GM13976 (cell line): ENCODE data around the gene PRUNE2.

ENCODE experiments used
- DNase-seq: peaks from one replicate; pipeline ENCODE4 v3.0.0; 2012; ENCODE audit warnings: low spot score
- in situ Hi-C: fragments of 300-500 bp; cut with MboI; formaldehyde crosslinking; loops from one replicate; pipeline ENCODE4 v1.12.0; 2022; ENCODE audit warnings: low sequenced_read_pairs, mixed read lengths, inconsistent platforms; ENCODE audit not compliant: unreplicated experiment
- TF ChIP-seq, protein P1 (sequence below): IDR thresholded peaks from 2 replicates; pipeline ENCODE4 v1.5.1; 2012; ENCODE audit warnings: borderline replicate concordance, mild to moderate bottlenecking; ENCODE audit not compliant: insufficient read depth; ENCODE audit errors: extremely low read depth, missing control alignments, control extremely low read depth

Gene PRUNE2

DNA sequence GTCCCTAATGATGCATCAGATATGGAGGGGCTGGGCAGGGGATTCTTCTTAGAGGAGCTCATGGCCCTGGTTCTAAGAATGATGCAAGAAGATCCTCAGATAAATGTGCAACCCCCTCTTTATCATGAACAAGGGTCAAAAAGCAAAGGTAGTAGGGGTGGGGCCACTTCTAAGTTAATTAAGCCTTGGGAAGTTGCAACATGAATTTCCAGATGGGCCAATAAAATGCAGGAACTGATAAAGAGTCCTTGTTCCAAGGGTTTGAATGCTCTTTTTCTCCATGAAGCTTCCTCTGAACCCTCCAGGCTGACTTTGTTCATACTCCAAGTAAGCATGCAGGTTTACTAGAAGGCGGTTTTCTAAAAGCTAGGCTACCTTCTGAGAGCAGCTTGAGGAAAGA, 116.1 kb downstream of the PRUNE2 start:
- TF ChIP-seq, protein P1, sequence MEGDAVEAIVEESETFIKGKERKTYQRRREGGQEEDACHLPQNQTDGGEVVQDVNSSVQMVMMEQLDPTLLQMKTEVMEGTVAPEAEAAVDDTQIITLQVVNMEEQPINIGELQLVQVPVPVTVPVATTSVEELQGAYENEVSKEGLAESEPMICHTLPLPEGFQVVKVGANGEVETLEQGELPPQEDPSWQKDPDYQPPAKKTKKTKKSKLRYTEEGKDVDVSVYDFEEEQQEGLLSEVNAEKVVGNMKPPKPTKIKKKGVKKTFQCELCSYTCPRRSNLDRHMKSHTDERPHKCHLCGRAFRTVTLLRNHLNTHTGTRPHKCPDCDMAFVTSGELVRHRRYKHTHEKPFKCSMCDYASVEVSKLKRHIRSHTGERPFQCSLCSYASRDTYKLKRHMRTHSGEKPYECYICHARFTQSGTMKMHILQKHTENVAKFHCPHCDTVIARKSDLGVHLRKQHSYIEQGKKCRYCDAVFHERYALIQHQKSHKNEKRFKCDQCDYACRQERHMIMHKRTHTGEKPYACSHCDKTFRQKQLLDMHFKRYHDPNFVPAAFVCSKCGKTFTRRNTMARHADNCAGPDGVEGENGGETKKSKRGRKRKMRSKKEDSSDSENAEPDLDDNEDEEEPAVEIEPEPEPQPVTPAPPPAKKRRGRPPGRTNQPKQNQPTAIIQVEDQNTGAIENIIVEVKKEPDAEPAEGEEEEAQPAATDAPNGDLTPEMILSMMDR = no peak
- no peak for DNase-seq
- in situ Hi-C loops = no loop called here

DNA sequence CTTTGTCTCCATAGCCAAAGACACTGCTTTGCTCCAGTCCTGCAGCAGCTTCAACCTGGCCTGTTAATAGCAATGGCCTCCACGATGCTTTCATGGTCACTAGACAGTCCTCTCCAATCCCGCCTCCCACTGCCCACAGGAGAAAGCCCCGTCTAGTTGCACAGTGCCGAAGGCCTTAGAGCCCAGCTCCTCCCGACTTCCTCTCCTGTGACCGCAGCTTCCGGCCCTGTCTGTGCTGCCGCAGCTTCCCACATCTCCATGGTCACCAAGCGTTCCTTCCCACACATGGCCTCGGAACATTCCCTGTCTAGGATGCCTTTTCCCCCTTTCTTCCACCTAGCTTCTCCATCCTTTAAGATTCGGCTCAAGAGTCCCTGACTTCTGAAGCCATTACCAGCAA, 118.2 kb downstream of the PRUNE2 start:
- in situ Hi-C loops = no loop called here
- TF ChIP-seq, protein P1 = no peak

DNA sequence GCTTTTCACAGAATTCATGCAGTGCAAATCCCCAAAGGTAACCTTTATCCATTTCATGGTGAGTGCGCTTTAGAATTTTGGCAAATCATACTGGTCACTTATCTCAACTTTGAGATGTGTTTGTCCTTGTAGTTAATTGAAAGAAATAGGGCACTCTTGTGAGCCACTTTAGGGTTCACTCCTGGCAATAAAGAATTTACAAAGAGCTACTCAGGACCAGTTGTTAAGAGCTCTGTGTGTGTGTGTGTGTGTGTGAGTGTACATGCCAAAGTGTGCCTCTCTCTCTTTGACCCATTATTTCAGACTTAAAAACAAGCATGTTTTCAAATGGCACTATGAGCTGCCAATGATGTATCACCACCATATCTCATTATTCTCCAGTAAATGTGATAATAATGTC, 120.4 kb downstream of the PRUNE2 start:
- no peak for DNase-seq
- TF ChIP-seq, protein P1 = no peak
- in situ Hi-C loops = no loop called here

More for the DNA sequence above, 118.2 kb downstream of the PRUNE2 start:
- no peak for DNase-seq

DNA sequence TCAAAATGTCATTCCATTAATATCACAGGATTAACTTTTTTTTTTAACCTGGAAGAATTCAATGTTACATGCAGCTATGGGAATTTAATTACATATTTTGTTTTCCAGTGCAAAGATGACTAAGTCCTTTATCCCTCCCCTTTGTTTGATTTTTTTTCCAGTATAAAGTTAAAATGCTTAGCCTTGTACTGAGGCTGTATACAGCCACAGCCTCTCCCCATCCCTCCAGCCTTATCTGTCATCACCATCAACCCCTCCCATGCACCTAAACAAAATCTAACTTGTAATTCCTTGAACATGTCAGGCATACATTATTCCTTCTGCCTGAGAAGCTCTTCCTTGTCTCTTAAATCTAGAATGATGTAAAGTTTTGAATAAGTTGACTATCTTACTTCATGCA, 121.0 kb downstream of the PRUNE2 start:
- in situ Hi-C loops = no loop called here
- no peak for DNase-seq
- TF ChIP-seq, protein P1 = no peak

DNA sequence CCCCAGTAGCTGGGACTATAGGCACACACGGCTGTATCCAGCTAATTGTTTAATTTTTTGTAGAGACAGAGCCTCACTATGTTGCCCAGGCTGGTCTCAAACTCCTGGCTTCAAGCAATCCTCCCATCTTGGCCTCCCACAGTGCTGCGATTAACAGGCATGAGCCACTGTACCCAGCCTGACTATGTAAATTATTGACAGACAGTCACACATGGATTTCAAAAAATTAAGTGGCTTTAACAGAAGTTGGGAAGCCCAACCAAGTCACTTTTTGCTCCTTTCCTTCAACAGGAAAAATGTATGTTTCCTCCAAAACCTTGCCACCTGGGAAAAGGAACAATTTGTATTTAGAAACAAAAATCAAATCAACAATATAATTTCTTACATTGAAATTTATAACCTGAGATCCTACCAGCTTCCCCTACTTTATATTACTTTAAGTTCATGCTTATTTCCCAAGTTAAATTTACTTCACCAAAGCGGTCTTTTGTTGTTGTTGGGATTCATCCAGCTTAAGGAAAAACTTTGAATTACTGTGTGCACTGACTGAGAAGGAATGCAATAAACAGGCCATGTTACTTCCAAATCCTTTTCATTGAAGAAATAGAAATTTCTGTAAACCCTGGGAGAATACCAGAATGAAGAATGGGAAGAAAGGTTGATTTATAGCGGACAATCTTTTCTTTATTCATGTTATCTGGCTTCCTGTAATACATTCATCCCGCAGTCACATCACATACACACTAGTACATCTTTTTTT, 133.0 kb downstream of the PRUNE2 start:
- DNase-seq = no peak
- in situ Hi-C loops = no loop called here
- TF ChIP-seq, protein P1 = no peak

DNA sequence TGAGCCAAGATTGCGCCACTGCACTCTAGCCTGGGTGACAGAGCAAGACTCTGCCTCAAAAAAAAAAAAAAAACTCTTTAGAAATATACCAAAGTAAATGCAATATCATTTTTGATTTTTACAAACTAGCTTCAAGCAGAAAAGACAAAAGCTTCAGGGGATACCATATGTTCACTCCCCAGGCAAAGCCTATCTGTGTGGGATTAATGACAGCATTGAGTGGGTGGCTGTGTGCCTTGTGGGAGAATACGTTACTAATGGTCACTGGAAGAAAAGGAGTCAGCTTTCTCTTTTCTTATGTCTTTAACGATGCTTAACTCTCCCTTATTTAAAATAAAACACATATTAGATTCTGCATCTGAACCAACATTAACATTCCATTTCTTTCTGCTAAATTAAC, 139.8 kb downstream of the PRUNE2 start:
- in situ Hi-C loops = no loop called here
- TF ChIP-seq, protein P1 = no peak
- no peak for DNase-seq
